GM21390 (cell line): ENCODE data around the gene PARN.
"Not testable (repeated sequence)": the region's sequence is repeated elsewhere in the genome, so short reads cannot be mapped to it uniquely, and the experiment has no call there.

Experiments used
- ATAC-seq: cut with Tn5 transposase; IDR thresholded peaks from one replicate; pipeline ENCODE4 v1.9.1; 2021; ENCODE audit not compliant: unreplicated experiment

The PARN gene

DNA sequence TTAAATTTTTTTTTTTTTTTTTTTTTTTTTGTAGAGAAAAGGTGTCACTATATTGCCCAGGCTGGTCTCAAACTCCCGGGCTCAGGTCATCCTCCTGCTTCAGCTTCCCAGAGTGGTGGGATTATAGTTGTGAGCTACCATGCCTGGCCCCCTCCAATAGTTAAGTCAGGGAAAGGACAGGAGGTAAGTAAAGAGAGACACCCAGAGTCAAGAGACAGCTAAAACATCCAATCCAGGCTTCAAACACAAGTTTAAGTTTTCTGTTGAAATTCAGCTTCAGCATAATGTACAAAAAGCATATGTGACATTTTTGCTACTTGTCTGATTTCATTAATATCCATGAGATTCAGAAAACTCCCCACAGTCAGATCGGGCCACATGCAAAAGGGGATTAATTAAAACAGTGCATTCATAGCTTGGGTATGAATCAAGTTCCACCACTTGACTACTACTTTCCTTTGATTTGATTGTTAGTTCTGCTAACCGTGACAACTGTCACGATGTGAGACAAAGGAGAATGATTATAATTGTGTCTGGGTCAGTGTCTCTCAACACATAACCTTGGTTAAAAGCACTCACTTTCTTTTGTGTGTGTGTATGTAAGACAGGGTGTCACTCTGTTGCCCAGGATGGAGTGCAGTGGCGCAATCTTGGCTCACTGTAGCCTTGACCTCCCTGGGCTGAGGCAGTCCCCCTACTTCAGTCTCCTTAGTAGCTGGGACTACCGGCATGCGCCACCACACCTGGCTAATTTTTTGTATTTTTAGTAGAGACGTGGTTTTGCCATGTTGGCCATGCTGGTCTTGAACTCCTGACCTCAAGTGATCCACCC lies 184.9 kb downstream of the PARN start:
- no peak for ATAC-seq

DNA sequence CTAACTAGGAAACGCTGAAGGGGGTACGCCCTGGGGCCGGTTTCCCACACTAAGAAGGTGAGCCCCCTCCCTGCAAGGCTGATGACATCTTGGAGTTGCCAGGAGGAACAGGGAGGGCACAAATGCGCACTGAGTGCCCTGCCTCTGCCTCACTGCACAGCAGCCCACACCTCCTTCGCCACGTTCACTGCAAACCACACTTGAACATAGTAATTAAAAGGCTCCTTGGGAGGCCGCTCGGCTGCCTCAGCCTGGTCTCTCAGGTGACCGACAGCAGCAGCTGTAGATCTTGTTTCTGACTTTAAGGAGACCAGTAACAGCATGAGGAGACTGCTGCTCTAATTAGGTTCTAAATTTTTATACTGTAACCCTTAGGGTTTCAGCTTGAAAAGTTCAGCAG lies 188.5 kb downstream of the PARN start:
- not testable (repeated sequence) for ATAC-seq

DNA sequence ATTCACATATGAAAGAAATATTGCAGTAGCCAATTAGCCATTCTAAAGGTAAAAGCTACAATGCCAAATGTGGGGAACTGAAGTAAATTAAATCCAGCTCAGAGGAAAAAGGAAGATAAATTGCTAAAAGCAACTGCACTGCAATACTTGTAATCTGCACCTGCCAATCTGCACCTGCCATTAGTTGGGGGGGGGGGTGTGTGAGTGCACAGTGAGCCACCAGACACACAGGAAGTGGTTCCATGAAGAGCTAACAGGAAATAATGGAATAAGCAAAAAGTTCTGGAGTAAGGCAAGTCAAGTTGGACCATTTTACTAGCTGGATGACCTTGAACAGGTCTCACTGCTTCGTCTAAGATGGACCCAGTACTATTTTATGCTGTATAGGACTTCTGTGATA lies 191.8 kb downstream of the PARN start:
- no peak for ATAC-seq

DNA sequence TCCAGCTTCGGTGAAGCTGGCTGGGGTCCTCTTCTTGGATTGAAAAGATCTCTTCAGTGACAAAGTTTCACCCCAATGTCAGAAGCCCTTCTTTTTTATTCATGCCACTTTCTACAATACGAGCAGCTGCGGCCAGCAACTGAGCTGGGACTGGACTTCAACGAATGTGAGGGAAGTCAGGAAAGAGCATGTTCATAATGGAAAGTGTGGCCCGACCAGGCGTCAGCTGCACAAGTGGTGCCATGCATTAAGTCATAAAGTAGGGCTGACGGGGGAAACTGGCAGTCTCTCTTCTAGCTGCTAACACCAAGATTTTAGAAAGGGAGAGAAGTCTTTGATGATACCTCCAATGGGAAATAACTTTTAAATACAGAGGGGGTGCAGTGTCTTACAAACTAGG lies 192.6 kb downstream of the PARN start:
- no peak for ATAC-seq

DNA sequence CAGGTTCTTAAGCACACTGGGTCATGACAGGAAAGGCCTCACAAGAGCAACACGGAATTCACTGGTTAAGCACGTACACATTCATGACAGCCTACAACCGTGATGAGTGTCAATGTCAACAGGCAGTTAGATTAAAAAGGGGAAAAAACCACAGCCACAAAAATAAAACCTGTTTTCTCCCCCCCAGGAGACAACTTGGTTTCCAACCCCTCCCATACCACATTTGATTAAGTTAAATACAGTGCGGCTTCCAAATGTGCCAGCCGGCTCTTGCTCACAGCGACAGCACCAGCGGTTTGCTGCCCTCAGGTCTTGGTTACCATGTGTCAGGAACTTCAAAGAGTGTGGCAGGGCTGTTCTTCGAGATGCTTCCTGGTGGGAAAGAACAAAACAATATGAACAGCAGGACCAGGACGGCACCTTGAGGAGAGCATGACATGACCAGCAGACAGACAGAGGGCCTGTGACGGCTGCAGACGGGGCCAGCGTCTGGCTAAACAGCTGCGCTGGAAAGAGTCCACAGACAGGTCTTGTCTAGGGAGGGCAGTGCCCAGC lies 193.6 kb downstream of the PARN start:
- no peak for ATAC-seq

DNA sequence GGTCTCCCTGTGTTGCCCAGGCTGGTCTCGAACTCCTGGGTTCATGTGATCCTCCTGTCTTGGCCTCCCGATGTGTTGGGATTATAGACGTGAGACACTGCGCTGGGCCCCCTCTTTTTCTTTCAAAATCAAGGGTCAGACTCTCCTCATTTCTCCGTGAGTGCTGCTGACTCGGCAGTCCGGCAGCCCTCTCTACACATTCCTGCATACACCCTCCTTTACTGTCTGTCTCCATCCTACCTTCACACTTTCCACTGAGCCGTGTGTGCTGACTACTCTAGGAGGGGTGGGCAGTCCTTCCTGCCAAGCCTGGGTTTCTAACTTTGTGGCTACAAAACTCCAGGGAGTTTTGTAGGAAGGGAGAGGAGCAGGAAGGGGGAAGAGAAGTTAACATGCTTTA lies 195.2 kb downstream of the PARN start:
- no peak for ATAC-seq

DNA sequence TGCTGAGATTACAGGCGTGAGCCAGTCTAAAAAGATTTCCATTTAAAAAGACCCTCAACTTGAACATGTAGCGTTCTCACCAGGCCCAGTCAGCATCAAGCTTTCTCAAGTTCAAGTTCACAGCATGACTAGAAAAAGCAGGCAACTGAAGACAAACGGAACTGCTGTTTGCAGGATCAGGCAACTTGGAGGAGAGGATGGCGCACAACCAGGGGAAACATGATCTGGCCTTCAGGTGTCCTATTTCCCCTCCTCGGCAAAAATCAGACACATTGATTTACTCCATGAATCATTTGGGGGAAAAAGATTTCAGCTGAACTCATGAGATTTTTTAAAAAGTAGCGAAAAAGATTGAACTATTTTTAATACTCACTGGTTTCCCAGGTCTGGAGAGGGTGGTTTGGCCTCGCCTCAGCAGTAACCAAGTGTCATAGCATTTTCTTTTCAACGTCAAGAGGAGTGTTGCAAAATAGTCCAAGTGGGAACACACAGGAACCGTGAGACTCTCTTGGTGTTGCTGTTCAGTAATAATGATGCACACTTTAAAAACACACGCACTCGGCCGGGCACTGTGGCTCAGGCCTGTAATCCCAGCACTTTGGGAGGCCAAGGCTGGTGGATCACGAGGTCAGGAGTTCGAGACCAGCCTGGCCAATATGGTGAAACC lies 201.0 kb downstream of the PARN start:
- ATAC-seq: not testable (repeated sequence)

DNA sequence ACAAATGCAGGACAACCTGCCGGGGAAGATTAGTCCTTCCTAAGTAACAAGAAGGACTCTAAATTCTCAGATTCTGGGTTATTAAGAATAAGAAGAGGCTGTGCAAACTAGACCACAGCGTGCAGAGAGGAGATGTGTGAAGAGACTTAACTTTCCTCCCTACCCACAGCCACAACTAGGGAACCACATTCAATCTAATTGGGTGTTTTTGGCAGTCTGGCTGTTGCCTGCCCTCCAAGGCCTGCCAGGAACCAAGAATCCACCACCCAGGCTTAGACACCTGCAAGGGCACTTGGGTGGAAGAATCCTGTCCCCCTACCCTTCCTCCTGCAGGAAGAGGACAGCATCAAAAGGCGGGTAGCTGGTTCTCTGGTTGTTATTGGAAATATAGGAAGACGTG lies 202.0 kb downstream of the PARN start:
- no peak for ATAC-seq

DNA sequence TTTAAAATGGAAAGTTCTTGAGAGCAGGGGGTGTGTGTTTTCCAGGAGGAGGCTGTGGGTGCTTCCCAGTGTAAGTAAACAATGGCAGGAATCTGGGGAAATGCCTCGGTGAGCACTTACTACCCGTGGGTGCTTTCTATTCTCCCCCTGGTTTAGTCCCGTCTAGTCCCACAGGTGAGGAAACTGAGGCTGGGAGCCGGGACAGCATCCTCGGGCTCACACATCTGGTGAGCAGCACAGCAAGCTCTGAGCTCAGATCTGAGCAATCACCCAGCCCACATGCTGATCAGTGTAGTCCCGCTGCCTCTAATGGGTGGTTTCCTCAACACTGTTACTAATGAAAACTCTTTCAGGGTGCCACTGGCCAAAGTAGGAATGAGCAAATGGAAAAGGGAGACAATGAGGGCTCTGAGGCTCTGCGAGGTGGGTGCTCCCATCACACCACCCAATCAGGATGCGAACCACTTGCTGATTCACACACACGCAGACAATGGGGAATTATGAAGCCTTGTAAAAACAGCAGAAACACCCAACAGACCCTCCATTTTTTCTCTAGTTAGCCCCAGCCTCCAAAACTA lies 202.6 kb downstream of the PARN start:
- ATAC-seq: no peak

DNA sequence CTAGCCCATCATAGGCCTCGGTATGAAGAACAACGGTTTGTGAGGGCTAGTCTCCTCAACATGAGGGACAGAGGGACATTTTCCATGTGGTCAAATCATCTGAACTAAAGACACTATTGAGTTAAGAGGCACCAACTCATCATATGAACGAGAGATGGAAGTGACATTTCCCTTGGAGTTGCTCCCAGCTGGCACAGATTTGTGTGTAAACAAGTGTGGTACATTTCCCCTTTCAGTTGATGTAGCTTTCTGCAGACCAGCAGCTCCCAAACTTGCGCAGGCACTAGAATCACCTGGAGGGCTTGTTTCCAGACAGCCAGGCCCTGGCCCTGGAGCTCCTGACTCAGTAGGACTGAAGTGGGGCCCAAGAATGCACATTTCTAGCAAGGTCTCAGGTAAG lies 205.5 kb downstream of the PARN start:
- ATAC-seq: no peak

DNA sequence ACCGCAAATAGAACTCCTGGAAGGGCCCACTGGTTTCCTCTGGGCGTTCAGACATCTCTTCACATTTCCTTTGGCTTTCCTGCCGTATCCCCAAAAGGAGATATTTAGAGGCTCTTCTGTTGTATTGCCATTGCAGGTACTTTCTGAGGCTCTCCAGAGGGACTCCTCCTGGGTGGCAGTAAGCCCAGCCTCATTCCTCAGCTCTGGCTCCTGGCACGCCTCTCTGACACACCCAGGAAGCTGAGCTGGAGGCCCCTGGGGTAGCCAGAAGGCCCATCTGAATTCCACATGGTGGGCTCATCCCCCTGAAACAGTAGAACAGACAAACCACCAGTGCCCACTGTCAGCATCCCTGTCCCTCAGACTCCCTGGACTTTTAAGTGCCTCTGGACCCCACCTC lies 206.7 kb downstream of the PARN start:
- ATAC-seq: no peak

DNA sequence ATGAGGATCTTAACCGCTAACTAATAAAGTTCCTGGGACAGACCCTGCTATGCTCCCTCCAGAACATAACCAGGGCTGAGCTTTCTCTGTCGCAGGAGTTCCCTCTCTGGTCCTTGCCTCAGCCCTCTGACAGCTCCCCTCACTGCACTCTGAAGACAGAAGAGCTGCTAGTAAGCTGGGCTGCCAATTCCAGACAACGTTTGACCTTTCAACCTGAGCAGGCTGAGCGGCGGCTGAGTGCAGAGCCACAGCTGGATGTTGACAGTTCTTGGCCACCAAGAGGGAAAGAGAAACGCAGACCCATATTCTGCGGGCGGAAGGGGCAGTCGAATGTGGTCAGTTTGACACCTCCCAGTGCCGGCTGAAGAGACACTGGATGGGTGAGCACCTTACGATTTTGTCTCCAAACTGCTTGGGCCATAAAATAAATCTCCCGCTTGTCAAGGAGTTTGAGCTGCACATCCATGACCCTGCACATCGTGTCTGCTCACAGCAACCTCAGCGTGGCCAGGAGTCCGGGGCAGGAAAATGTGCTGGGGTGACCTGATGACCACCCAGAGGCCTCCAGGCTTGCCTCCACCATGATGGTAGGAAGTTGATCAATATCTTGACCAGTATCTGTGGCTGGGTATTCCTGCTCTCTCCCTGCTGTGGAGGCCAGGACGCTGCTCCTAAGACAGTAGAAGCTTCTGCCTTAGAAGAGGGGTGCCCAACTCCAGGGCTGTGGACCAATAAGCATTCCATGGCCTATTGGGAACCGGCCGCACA lies 209.2 kb downstream of the PARN start:
- no peak for ATAC-seq

DNA sequence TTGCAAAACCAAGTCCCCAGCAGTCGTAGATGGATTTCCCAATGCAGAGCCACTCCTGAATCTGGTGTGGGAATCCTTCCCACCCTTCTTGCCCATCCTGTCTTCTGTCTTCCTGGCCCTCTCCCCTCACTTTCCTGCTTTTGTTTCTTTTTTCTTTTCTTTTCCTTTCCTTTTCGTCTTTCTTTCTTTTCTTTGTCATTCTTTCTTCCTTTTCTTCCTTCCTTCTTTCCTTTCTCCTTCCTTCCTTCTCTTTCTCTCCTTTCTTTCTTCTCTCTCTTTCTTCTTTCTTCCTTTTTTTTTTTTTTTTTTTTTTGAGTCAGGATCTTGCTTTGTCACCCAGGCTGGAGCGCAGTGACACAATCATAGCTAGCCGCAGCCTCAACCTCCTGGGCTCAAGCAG lies 209.8 kb downstream of the PARN start:
- not testable (repeated sequence) for ATAC-seq

DNA sequence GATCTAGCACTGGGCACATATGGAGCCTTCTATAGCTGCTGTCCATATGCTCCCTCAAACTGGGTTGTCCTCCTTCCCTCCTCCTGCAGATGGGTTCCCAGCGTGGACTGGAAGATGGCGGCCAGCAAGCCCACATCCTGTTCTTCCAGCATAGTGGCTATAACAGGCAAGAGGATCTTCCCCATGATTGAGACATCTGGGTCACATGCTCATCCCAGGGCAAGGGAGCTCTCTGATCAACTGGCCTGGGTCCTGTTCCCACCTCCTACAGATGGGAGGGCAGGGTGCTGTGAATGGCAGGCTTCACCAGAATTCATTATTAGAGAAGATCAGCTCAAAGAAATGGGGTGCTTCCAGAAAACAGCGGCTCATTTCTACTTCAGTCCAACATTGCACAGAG lies 210.2 kb downstream of the PARN start:
- no peak for ATAC-seq

DNA sequence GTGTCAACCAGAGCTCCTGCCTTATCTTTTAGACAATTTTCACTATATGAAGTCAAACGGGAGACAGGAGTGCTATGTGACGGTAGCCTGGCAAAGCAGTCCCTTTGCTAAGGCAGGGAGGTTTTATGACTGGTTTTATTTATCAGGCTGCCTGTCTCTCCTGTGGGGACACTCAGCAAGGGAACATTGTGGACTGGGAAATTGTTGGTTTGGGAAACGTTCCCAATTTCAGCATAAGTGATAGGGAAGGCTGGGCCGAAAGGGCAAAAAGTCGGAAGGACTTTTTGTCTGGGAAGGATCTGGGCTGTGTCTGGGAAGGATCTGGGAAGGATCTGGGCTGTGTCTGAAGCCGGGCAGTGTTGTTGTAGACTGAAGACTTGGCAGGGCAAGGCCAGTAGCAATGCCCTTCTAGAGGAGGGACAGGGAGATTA lies 211.2 kb downstream of the PARN start:
- no peak for ATAC-seq

DNA sequence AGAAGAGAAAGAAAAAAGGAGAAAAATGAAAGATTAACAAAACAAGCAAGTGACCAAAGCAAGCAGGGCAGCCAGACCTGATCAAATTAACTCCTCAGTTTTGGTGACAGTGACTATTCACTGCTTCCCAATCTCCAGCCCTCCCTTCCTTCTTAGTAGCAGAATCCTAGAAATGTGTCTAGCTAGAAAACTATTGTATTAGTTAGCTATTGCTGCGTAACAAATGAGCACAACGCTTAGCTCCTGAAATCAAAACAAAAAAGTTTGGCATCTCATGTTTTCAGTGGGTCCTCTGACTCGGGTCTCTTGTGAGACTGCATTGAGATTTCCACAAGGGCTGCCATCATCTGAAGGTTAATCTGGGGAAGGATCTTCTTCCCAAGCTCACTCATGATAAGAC lies 213.9 kb downstream of the PARN start:
- ATAC-seq: no peak

DNA sequence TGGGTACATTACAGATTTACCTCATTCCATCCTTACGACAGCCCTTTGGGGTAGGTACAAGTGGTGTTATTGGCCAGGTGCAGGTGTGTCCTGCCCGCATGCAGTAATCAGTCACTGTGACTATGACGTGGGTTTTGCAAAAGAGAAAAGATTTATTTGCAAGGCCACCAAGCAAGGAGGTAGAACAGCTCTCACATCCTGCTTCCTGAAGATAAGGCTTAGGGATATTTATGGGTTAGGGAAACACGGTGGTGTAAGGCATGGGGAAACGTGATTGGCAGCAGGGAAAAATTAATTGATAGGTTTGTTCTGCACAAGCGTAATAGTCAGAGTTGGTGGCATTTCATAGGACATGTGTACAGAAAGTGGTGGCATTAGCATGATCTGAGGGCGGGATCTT lies 214.8 kb downstream of the PARN start:
- no peak for ATAC-seq

DNA sequence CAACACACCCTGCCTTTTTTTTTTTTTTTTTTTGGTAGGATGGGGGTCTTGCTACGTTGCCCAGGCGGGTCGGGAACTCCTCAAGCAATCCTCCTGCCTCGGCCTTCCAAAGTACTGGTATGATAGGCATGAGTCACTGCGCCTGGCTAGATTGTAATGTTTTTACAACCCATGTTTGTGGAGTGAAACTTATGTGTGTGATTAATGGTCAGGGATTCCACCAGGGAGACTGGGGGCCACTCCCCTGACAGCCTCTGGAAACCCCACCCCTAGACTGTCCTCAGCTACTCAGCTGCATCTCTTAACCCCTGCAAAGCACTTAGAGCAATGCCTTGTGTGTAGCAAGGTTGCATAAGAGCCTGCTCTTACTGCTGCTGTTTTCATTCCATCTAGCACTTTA lies 220.5 kb downstream of the PARN start:
- ATAC-seq: no peak

DNA sequence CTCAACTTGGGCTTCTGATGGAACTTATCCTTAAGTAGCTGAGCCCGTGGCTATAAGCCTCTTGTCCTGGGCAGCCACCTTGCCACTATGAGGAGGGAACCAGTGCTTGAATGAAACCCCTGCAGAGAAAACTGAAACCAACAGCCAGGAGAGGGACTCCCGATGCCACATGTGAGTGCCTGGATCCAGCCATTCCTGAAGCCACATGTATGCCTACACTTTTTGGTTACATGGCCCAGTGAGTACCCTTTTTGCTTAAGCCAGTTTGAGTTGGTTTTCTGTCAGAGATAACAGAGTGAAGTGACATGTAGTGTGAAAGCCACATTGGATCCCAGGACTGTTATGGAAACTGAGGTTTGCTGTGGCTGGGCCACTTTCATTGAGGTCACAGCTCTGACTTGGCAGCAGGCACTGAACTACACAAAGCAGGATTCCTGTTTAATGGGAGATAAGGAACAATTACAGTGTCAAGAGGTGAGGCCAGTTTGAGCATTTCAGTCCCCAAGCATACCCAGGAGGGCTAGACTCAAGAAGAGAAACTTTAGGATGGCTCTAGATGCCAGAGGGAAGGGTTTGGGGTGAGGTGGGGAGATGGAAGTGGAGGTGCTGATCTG lies 222.2 kb downstream of the PARN start:
- ATAC-seq: no peak

DNA sequence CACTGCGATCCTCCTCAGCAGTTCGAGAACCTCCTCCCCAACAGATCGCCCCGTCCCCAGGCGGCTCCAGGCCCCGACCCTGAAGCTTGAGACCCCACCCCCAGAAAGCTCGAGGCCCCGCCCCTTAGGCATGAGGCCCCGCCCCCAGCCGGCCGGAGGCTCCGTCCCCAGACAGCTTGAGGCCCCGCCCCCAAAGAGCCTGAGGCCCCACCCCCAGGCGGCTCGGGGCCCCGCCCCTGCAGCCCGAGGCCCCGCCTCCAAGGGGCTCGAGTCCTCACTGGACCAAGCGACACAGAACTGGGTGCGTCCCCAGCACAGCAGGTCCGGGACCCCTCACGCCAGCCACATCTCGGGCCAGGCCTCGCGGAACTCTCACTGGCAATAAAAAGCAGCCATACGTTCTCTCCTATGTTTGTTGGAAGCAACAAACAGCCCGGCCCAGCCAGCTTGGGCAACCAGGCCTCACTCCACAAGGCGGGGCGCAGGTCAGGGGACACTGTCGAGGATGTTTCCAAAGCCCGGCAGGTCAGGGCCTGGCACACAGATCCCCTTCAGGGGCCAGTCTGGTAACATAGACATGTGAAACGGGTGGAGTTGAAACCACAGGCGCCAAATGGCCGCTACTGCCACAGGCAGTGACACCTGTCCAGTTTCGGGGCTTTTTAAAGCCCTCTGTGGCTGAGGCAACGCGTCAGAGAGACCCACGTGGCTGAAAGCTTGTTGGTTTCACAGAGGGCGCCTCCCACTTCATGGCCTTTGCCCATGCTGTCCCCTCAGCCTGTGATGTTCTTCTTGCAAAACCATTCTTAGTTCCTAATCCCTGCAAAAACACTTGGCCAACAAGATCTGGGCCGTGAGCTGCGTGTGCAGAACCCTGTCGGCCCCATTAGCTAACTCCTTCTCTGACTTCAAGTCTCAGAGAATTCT lies 224.2 kb downstream of the PARN start:
- peak; percentile 89 for ATAC-seq
